ENCODE results near the gene PEAR1. TPM values are rescaled to one million over a fixed set of nuclear protein-coding genes. Genes with fewer than 3 reads are reported as not detected.

PEAR1 gene
- total RNA-seq, 2 donors from 2014 or later: 31.0 to 34.9 TPM

DNA sequence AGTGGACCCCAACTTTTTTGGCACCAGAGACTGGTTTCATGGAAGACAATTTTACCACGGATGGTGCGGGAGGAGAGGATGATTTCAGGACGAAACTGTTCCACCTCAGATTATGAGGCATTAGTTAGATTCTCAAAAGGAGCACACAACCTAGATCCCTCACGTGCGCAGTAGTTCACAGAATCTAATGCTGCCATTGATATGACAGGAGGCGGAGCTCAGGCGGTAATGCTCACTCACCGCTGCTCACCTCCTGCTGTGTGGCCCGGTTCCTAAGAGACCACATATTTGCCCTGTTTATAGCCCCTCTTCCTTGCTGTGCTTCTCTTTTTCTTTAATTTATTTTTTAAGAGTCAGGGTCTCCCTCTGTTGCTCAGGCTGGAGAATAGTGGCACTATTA lies 28.3 kb upstream of the PEAR1 start:
- TF ChIP-seq, protein P1, sequence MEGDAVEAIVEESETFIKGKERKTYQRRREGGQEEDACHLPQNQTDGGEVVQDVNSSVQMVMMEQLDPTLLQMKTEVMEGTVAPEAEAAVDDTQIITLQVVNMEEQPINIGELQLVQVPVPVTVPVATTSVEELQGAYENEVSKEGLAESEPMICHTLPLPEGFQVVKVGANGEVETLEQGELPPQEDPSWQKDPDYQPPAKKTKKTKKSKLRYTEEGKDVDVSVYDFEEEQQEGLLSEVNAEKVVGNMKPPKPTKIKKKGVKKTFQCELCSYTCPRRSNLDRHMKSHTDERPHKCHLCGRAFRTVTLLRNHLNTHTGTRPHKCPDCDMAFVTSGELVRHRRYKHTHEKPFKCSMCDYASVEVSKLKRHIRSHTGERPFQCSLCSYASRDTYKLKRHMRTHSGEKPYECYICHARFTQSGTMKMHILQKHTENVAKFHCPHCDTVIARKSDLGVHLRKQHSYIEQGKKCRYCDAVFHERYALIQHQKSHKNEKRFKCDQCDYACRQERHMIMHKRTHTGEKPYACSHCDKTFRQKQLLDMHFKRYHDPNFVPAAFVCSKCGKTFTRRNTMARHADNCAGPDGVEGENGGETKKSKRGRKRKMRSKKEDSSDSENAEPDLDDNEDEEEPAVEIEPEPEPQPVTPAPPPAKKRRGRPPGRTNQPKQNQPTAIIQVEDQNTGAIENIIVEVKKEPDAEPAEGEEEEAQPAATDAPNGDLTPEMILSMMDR (IDR thresholded peaks at IDR 0.05): no peak
- H3K9me3 ChIP-seq: no peaks in the 10 kb centered on the region
- H3K4me1 ChIP-seq (ENCODE audit: control insufficient read depth in 1 of 2, low read depth in 2 of 2): peaks cover 3 to 9% of the 10 kb centered on the region in 2 donors
- H3K27ac ChIP-seq: no peak overlapping the region
- no peaks in the 10 kb centered on the region for H3K36me3 ChIP-seq
- no peak for DNase-seq (ENCODE audit: low spot score)
- no peak for ATAC-seq (ENCODE audit: insufficient number of reproducible peaks, low FRiP score, low read depth)
- H3K27me3 ChIP-seq (replicated peaks; ENCODE audit: insufficient read depth): peaks cover 9% of the 10 kb centered on the region
- no peak overlapping the region for H3K4me3 ChIP-seq

- Histone ChIP-seq H3K36me3 (no peaks in the 10 kb centered on the region), H3K27me3 (replicated peaks; ENCODE audit: insufficient read depth) (peaks cover 3% of the 10 kb centered on the region), H3K27ac (no peak overlapping the region), H3K4me1 (ENCODE audit: control insufficient read depth in 1 of 2, low read depth in 2 of 2) (peaks cover 0 to 3% of the 10 kb centered on the region in 2 donors), H3K9me3 (no peaks in the 10 kb centered on the region), H3K4me3 (no peak overlapping the region)
- DNase-seq (ENCODE audit: low spot score) (no peak), ATAC-seq (ENCODE audit: insufficient number of reproducible peaks, low FRiP score, low read depth) (no peak)
- TF ChIP-seq, protein P1 (IDR thresholded peaks at IDR 0.05): no peak
These were observed 27.7 kb upstream of the PEAR1 start for GRCh38 chr1:156865865-156866248.

DNA sequence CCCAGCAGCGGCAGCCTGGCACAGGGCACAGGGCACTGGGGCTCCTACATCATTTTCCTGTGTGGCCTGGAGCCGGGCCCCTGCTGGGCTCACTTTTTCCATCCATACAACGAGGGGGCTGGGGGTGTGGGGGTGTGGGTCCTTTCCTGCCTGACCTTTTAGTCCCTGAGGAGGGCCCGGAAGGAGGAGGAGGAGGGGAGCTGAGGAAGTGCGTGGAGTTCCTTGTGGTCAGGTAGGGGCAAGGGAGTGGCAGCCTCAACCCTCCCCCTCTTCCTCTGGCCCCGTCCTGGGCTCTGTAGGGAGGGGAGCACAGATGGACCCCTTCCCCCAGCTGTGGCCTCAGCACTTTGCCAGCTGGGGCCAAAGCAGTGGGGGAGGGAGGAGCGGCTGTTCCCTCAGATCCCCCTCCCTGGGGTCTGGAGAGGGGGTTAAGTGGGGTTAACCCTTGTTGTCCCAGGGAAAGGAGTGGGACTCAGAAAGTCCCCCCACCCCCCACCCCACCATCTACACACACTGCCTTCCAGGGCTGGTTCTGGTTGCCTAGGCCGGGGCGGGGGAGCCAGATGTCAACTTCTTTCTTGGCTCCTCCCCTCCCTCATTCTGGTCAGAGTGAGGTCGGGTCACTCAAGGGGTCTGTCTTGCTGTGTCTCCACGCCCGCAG lies 27.1 kb upstream of the PEAR1 start:
- H3K4me1 ChIP-seq (ENCODE audit: control insufficient read depth in 1 of 2, low read depth in 2 of 2): no peaks in the 10 kb centered on the region
- TF ChIP-seq, protein P1 (IDR thresholded peaks at IDR 0.05): no peak
- no peaks in the 10 kb centered on the region for H3K9me3 ChIP-seq
- H3K36me3 ChIP-seq: no peaks in the 10 kb centered on the region
- DNase-seq (ENCODE audit: low spot score) (no peak), ATAC-seq (ENCODE audit: insufficient number of reproducible peaks, low FRiP score, low read depth) (no peak)
- no peaks in the 10 kb centered on the region for H3K27me3 ChIP-seq (replicated peaks; ENCODE audit: insufficient read depth)
- no peak overlapping the region for H3K4me3 ChIP-seq
- H3K27ac ChIP-seq: no peak overlapping the region

DNA sequence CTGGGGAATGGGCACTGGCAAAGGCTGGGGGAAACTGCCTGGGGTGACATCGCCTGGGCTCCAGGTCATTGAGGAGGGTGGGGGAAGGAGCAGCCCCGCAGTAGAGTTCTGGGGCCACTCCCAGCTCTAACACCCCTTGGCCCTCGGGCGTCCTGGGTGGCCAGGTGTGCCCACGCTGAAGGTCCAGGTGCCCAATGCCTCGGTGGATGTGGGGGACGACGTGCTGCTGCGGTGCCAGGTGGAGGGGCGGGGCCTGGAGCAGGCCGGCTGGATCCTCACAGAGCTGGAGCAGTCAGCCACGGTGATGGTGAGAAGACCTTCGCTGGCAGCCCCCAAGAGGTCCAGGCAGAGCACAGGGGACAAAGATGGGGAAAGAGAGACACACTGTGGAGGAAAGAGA lies 25.2 kb upstream of the PEAR1 start:
- ATAC-seq (ENCODE audit: insufficient number of reproducible peaks, low FRiP score, low read depth) (no peak), DNase-seq (ENCODE audit: low spot score) (no peak)
- no peaks in the 10 kb centered on the region for H3K36me3 ChIP-seq
- no peaks in the 10 kb centered on the region for H3K9me3 ChIP-seq
- H3K27ac ChIP-seq: no peak overlapping the region
- H3K27me3 ChIP-seq (replicated peaks; ENCODE audit: insufficient read depth): no peaks in the 10 kb centered on the region
- no peaks in the 10 kb centered on the region for H3K4me1 ChIP-seq (ENCODE audit: control insufficient read depth in 1 of 2, low read depth in 2 of 2)
- no peak overlapping the region for H3K4me3 ChIP-seq
- TF ChIP-seq, protein P1 (IDR thresholded peaks at IDR 0.05): no peak

GRCh38 chr1:156869455-156869854 lies 24.1 kb upstream of the PEAR1 start:
- Histone ChIP-seq H3K4me3 (no peak overlapping the region), H3K9me3 (no peaks in the 10 kb centered on the region), H3K36me3 (no peaks in the 10 kb centered on the region), H3K27me3 (replicated peaks; ENCODE audit: insufficient read depth) (no peaks in the 10 kb centered on the region), H3K4me1 (ENCODE audit: control insufficient read depth in 1 of 2, low read depth in 2 of 2) (no peaks in the 10 kb centered on the region), H3K27ac (no peak overlapping the region)
- ATAC-seq (ENCODE audit: insufficient number of reproducible peaks, low FRiP score, low read depth): no peak
- TF ChIP-seq, protein P1 (IDR thresholded peaks at IDR 0.05): no peak
- DNase-seq (ENCODE audit: low spot score): no peak

Measured in thoracic aorta (tissue), 2 donors.